Heart right ventricle (tissue), 16 donors: ENCODE data around the gene ATXN1. TPM values are rescaled to one million over a fixed set of nuclear protein-coding genes. Genes with fewer than 3 reads are reported as not detected.

Experiments used
- ATAC-seq, 8 donors: fragments of 200-7000 bp; cut with Tn5 transposase; one replicate each; pipeline ENCODE4 v1.9.1; 2020; ENCODE audit warnings: mild to moderate bottlenecking in 8 of 8, moderate library complexity in 8 of 8, moderate number of reproducible peaks in 1 of 8
- DNase-seq, 2 donors: peaks; one replicate each; pipeline ENCODE4 v3.0.0-alpha.2; 2020
- H3K27ac ChIP-seq, 10 donors: fragments of 200-600 bp; sonication (generic) in 2 of 10; one replicate each; pipeline versions ENCODE4 v1.5.0 to v1.8.0; 2020 to 2022; ENCODE audit warnings: mild to moderate bottlenecking in 3 of 10
- H3K27me3 ChIP-seq, 7 donors: fragments of 200-600 bp; one replicate each; pipeline ENCODE4 v1.8.0; 2021 to 2022; ENCODE audit warnings: mild to moderate bottlenecking in 2 of 7
- H3K36me3 ChIP-seq, 9 donors: fragments of 200-600 bp; sonication (generic) in 1 of 9; one replicate each; pipeline versions ENCODE4 v1.5.0 to v1.8.0; 2020 to 2022; ENCODE audit warnings: mild to moderate bottlenecking in 2 of 9
- H3K4me1 ChIP-seq, 9 donors: fragments of 200-600 bp; sonication (generic) in 1 of 9; one replicate each; pipeline versions ENCODE4 v1.5.0 to v1.8.0; 2020 to 2022; ENCODE audit warnings: mild to moderate bottlenecking in 4 of 9
- H3K4me3 ChIP-seq, 10 donors: fragments of 200-600 bp; sonication (generic) in 2 of 10; one replicate each; pipeline versions ENCODE4 v1.5.0 to v1.8.0; 2020 to 2022; ENCODE audit warnings: mild to moderate bottlenecking in 7 of 10, moderate library complexity in 2 of 10
- H3K9me3 ChIP-seq, 11 donors: fragments of 200-600 bp in 10 of 11; sonication (generic) in 2 of 11; one replicate each; pipeline versions ENCODE4 v1.5.0 to v1.8.0; 2013 to 2022; ENCODE audit warnings: mild to moderate bottlenecking in 2 of 11, control low read depth in 1 of 11, moderate library complexity in 1 of 11
- CTCF ChIP-seq, 9 donors: fragments of 200-600 bp; sonication (generic) in 2 of 9; IDR thresholded peaks; one replicate each; pipeline versions ENCODE4 v1.5.0 to v1.8.0; 2021 to 2022; ENCODE audit warnings: antibody characterized with exemption in 9 of 9, mild to moderate bottlenecking in 5 of 9, moderate library complexity in 1 of 9
- WGBS, 2 donors: extraction: QIAGEN DNeasy Blood & Tissue Kit; methylation state at CpG; one replicate each; pipeline ENCODE4 v1.1.7; 2013; ENCODE audit warnings: inconsistent platforms in 1 of 2; 5-methylcytosine and 5-hydroxymethylcytosine counted together
- intact Hi-C, 10 donors: fragments of 100-400 bp; cut with DNase I; formaldehyde crosslinking; loops; one replicate each; pipeline versions ENCODE4 v1.11.1 to v1.14.2; 2022
- polyA plus RNA-seq, 2 donors: library from polyadenylated mRNA; stranded (reverse); fragments of 200-250 nt; gene quantifications; one replicate each; pipeline ENCODE4 v1.2.3, GENCODE V29; 2013
- total RNA-seq, 10 donors: library from RNA; stranded (reverse); fragmentation: NEBNext Ultra II Directional in 3 of 10; extraction: Animal tissue kit (Norgen Biotek cat#: 25700) in 3 of 10; gene quantifications; one replicate each; pipeline versions ENCODE4 v1.2.1 to v1.2.4, GENCODE V29; 2021 to 2023
- donor health status: Arrhythmogenic right ventricular cardiomyopathy.
- donor health status: ischemic (EF 13 %, LVEDD 7.1; RV severe dilation, severe dysfunction).
- donor health status: healthy with polysubstance abuse.
- donor health status: DM: no; HTN: yes; CAD: no.
- donor health status: DM: no; HTN: no; CAD: no.
- donor health status: ischemic (EF 25% LVEDD 6.9; RV normal size, moderate dysfunction).
- donor health status: ischemic (EF 25% LVEDD 5.7; RV mildly dilated, moderate dysfunction).
- donor health status: healthy.
- donor health status: DM: yes; HTN: yes; CAD: no.
- donor health status: Ischemic cardiomyopathy.
- donor health status: ischemic (EF 35%, LVEDD 5.7; RV mildly dilated, moderate dysfunction).
- donor health status: nonischemic (EF 11% LVEDD 7.7; RV severe dilation, severe dysfunction).
- donor health status: DM: yes; HTN: yes; CAD: no.
- donor health status: PGD.
- donor health status: ischemic (EF 29% LVEDD 5.4; RV normal size, mild dysfunction).
- donor health status: nonischemic (EF 23%, LVEDD 6.1; RV moderate dilation, normal function).

ATXN1 gene
- total and polyA plus RNA-seq, 12 donors, result 4.1 to 46.5 (median 40.3) TPM

GRCh38 chr6:16762550-16763477 lies 1.6 kb upstream of the ATXN1 start:
- peaks cover 0 to 49% (median 29%) of the 10 kb centered on the region in 9 donors for H3K4me1 ChIP-seq
- no peaks in the 10 kb centered on the region for H3K27me3 ChIP-seq
- 1 to 2% methylated on average over 32 of the region's 32 CpGs for WGBS, 2 donors
- peak overlapping the region; percentile 1 to 99 (median 98) for H3K27ac ChIP-seq
- H3K36me3 ChIP-seq, result no peaks in the 10 kb centered on the region
- TF ChIP-seq CTCF (IDR thresholded peaks at IDR 0.05), result peak; percentile 65 to 91 (median 75)
- peak in 5 of 8 donors; percentile 9 to 41 (median 27) for ATAC-seq
- intact Hi-C loops, result loop anchor here (2.0 to 10.0 kb wide), 17 partner anchors 86 to 431 kb away; no protein-coding TSS in a partner anchor
- peak overlapping the region; percentile 67 to 90 (median 86) for H3K4me3 ChIP-seq
- DNase-seq, result peak; percentile 29 to 49
- H3K9me3 ChIP-seq, result no peaks in the 10 kb centered on the region

GRCh38 chr6:16762268-16762549 lies 949 bp upstream of the ATXN1 start:
- peak in 3 of 8 donors; percentile 0 to 3 (median 2) for ATAC-seq
- Histone ChIP-seq H3K27me3 (no peaks in the 10 kb centered on the region), H3K4me3 (peak overlapping the region; percentile 67 to 90 (median 86)), H3K9me3 (no peaks in the 10 kb centered on the region), H3K4me1 (peaks cover 0 to 55% (median 33%) of the 10 kb centered on the region in 9 donors), H3K27ac (peak overlapping the region; percentile 67 to 99 (median 98)), H3K36me3 (no peaks in the 10 kb centered on the region)
- TF ChIP-seq CTCF (IDR thresholded peaks at IDR 0.05), result no peak
- intact Hi-C loops, result loop anchor here (2.0 to 10.0 kb wide), 17 partner anchors 85 to 430 kb away; no protein-coding TSS in a partner anchor
- WGBS, 2 donors, result 0% methylated on average over 21 of the region's 21 CpGs
- DNase-seq, result no peak

DNA sequence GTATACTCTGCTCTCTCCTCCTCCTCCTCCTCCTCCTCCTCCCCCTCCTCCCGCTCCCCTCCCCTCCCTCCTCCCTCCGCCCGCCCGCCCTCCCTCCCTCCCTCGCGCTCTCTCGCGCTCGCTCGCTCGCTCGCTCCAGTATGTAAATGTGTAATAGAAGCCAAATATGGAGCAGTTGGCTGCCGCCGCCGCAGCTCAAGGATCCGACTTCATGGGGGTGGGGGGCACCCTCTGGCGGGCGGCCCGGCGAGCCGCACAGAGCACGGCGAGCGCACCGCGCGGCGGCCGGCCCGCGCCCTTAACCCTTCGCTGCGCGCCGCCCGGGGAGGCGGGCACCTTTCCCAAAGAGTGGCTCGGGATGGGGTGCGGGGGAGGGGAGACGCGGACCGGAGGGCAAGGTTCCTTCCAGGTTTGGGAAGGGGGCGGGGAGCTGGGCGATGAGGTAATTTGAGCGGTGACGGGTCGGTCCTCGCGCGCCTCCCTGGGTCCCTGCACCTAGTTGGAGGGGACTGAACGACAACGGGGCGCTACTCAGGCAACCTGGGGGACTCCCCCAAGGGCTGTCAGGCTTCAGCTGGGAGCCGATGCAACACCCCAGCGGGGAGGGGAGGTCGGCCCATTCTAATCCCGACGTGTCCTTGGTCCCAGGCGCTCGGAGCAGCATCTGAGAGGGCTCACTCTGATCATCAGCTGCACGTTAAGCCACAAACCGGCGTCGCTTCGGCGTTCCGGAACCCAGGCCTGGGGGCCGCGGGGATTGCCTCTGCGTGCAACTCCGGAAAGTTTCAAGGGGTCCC lies 409 bp upstream of the ATXN1 start:
- intact Hi-C loops, result loop anchor here (1.0 to 10.0 kb wide), 19 partner anchors 84 to 429 kb away; no protein-coding TSS in a partner anchor
- WGBS, 2 donors, result 0% methylated on average over 64 to 68 of the region's 71 CpGs

More for the DNA sequence above, 409 bp upstream of the ATXN1 start:
- Histone ChIP-seq H3K27me3 (no peaks in the 10 kb centered on the region), H3K9me3 (no peaks in the 10 kb centered on the region), H3K27ac (peak overlapping the region; percentile 92 to 99 (median 98)), H3K36me3 (no peaks in the 10 kb centered on the region), H3K4me3 (peak overlapping the region; percentile 67 to 90 (median 86)), H3K4me1 (peaks cover 0 to 57% (median 39%) of the 10 kb centered on the region in 9 donors)
- peak in 7 of 9 donors; percentile 8 to 55 (median 30) for TF ChIP-seq CTCF (IDR thresholded peaks at IDR 0.05)
- ATAC-seq (peak; percentile 49 to 70 (median 60)), DNase-seq (peak; percentile 84 to 90)
